Sigmoid colon (tissue), 7 donors: ENCODE measurements around the gene DSCAML1. TPM values are rescaled to one million over a fixed set of nuclear protein-coding genes. Genes with fewer than 3 reads are reported as not detected.
A peak's percentile ranks its signal among the peaks of the same experiment; 100 is the strongest.

Experiments used
- DNase-seq: peaks from one replicate; pipeline ENCODE4 v3.0.0-alpha.2; 2019
- H3K27ac ChIP-seq, 4 donors: fragments of 200-600 bp; sonication (generic); one replicate each; pipeline ENCODE4 v1.5.1; 2016 to 2019; ENCODE audit warnings: mild to moderate bottlenecking in 1 of 4
- H3K27me3 ChIP-seq, 3 donors: fragments of 200-600 bp; sonication (generic); one replicate each; pipeline ENCODE4 v1.5.1; 2019; ENCODE audit warnings: mild to moderate bottlenecking in 1 of 3
- H3K36me3 ChIP-seq, 4 donors: fragments of 200-600 bp; sonication (generic); one replicate each; pipeline ENCODE4 v1.5.1; 2016 to 2019
- H3K4me1 ChIP-seq, 4 donors: fragments of 200-600 bp; sonication (generic); one replicate each; pipeline ENCODE4 v1.5.1; 2017 to 2019
- H3K4me3 ChIP-seq, 4 donors: fragments of 200-600 bp; sonication (generic); one replicate each; pipeline ENCODE4 v1.5.1; 2017 to 2019; ENCODE audit warnings: mild to moderate bottlenecking in 2 of 4, moderate library complexity in 1 of 4
- H3K9me3 ChIP-seq, 4 donors: fragments of 200-600 bp in 3 of 4; sonication (generic) in 3 of 4; one replicate each; pipeline versions ENCODE4 v1.5.1 to v1.6.1; 2013 to 2019
- EP300 ChIP-seq, 4 donors: sonication (generic); formaldehyde crosslinking; IDR thresholded peaks; one replicate each; pipeline ENCODE4 v1.6.1; 2017; ENCODE audit warnings: antibody characterized with exemption in 4 of 4
- POLR2A ChIP-seq, 2 donors: fragments of 450-650 bp; IDR thresholded peaks; one replicate each; pipeline ENCODE4 v1.6.1; 2016; ENCODE audit warnings: antibody characterized with exemption in 2 of 2, mild to moderate bottlenecking in 2 of 2, moderate library complexity in 2 of 2
- POLR2AphosphoS5 ChIP-seq, 4 donors: sonication (generic); formaldehyde crosslinking; IDR thresholded peaks; one replicate each; pipeline ENCODE4 v1.6.1; 2017; ENCODE audit warnings: antibody characterized with exemption in 4 of 4
- WGBS, 2 donors: extraction: QIAGEN DNeasy Blood & Tissue Kit; methylation state at CpG; one replicate each; pipeline ENCODE4 v1.1.7; 2013; 5-methylcytosine and 5-hydroxymethylcytosine counted together
- intact Hi-C: fragments of 100-400 bp; cut with DNase I; formaldehyde crosslinking; loops from one replicate; pipeline ENCODE4 v1.15.1; 2023
- polyA plus RNA-seq, 3 donors: library from polyadenylated mRNA; stranded (reverse); fragments of 200-250 nt; gene quantifications; one replicate each; pipeline ENCODE4 v1.2.3, GENCODE V29; 2013
- total RNA-seq, 4 donors: library from RNA; depleted of rRNA; stranded (reverse); fragments of >200 nt; gene quantifications; one replicate each; pipeline ENCODE4 v1.1.0, GENCODE V29; 2016
- TF ChIP-seq, protein P1 (sequence below), 4 experiments: fragments of 450-650 bp in 3 of 4; fragments of 200-600 bp in 1 of 4; IDR thresholded peaks; one replicate each; pipeline ENCODE4 v1.5.1; 2016 to 2019; ENCODE audit warnings: antibody characterized with exemption in 4 of 4, mild to moderate bottlenecking in 3 of 4, moderate library complexity in 2 of 4
- donor health status: healthy with polysubstance abuse.
- donor health status: Bipolar disorder and iron deficiency.
- donor health status: healthy.

The DSCAML1 gene
- total and polyA plus RNA-seq, 7 donors = under 0.01 to 7.5 (median 1.2) TPM

DNA sequence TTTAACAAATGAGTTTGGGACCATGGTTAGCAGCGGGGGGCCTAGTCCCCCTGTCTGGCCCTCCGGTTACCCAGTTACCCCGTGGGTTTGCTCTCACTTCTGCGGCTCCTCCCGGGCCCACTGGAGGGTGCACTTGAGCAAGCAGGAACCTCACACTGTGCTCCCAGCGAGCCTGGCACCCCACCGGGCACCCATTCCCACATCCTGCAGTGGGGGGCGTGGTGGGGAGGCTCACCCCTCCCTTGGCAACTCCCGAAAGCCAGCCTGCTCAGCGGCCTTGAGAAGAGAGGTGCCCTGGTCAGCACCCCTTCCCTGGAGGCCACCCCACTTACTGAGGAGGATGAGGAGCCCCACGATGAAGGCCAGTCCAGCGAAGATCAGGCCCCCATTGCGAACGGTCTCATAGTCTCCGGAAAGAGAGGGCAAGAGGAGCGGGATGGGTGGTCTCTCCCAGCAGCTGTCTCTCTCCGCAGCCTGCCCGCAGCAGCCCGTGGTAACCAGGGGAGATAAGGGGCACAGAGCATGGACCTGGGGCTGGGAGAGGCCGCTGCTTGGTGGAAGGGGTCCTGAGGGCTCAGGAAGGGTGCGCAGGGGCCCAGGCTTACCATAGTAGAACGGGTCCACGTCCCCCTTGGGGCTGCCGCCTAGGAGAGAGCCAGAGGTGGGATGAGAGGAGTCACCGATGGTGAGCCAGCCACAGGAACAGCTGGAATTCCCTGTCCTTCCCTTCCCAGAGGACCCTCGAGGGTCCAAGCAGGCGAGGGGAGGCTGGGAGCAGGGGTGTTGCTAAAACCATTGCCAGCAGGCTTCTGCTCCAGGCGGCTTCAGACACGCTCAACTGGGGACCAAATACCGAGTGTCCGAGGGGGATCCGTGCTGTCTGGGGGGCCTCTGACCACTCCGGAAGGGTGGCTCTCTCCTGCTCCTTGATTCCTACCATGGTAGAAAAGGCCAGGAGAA lies 25.3 kb upstream of the DSCAML1 start:
- no peaks in the 10 kb centered on the region for H3K9me3 ChIP-seq
- intact Hi-C loops = no loop called here
- peaks cover 0 to 37% (median 25%) of the 10 kb centered on the region in 4 donors for H3K4me1 ChIP-seq
- H3K4me3 ChIP-seq = no peak overlapping the region
- peak; percentile 73 for DNase-seq
- peak overlapping the region in 2 of 4 donors; percentile 11 to 68 for H3K27ac ChIP-seq
- 59 to 70% methylated on average over 33 of the region's 33 CpGs for WGBS, 2 donors
- no peaks in the 10 kb centered on the region for H3K36me3 ChIP-seq
- TF ChIP-seq POLR2AphosphoS5 (IDR thresholded peaks at IDR 0.05) (no peak), POLR2A (IDR thresholded peaks at IDR 0.05) (no peak), EP300 (IDR thresholded peaks at IDR 0.05) (no peak)
- TF ChIP-seq, protein P1, sequence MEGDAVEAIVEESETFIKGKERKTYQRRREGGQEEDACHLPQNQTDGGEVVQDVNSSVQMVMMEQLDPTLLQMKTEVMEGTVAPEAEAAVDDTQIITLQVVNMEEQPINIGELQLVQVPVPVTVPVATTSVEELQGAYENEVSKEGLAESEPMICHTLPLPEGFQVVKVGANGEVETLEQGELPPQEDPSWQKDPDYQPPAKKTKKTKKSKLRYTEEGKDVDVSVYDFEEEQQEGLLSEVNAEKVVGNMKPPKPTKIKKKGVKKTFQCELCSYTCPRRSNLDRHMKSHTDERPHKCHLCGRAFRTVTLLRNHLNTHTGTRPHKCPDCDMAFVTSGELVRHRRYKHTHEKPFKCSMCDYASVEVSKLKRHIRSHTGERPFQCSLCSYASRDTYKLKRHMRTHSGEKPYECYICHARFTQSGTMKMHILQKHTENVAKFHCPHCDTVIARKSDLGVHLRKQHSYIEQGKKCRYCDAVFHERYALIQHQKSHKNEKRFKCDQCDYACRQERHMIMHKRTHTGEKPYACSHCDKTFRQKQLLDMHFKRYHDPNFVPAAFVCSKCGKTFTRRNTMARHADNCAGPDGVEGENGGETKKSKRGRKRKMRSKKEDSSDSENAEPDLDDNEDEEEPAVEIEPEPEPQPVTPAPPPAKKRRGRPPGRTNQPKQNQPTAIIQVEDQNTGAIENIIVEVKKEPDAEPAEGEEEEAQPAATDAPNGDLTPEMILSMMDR (IDR thresholded peaks at IDR 0.05) = peak in 2 of 4 experiments; percentile 14 to 46
- H3K27me3 ChIP-seq = no peaks in the 10 kb centered on the region

DNA sequence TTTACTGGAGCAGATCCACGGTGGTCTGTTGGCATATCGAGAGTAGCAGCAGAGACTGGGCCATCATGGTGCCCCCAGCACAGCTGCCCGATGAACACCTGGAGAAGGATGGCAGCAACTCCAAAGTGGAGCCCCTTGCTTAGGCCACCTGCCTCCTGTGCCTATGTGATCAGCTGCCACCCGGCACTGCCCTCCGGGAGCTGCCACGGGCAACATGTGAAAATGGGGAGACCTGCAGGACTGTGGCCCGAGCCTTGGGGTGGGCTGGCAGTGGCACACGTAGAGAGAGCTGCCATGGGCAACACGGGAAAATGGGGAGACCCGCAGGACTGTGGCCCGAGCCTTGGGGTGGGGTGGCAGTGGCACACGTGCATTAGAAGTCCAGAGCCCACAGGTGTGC lies 24.4 kb upstream of the DSCAML1 start:
- intact Hi-C loops = no loop called here
- peak; percentile 60 for DNase-seq
- 85 to 86% methylated on average over 12 of the region's 12 CpGs for WGBS, 2 donors
- Histone ChIP-seq H3K9me3 (no peaks in the 10 kb centered on the region), H3K36me3 (no peaks in the 10 kb centered on the region), H3K27me3 (no peaks in the 10 kb centered on the region), H3K27ac (no peak overlapping the region), H3K4me1 (peaks cover 0 to 46% (median 32%) of the 10 kb centered on the region in 4 donors), H3K4me3 (no peak overlapping the region)
- no peak for TF ChIP-seq EP300 (IDR thresholded peaks at IDR 0.05)
- TF ChIP-seq, protein P1 (IDR thresholded peaks at IDR 0.05) = no peak

DNA sequence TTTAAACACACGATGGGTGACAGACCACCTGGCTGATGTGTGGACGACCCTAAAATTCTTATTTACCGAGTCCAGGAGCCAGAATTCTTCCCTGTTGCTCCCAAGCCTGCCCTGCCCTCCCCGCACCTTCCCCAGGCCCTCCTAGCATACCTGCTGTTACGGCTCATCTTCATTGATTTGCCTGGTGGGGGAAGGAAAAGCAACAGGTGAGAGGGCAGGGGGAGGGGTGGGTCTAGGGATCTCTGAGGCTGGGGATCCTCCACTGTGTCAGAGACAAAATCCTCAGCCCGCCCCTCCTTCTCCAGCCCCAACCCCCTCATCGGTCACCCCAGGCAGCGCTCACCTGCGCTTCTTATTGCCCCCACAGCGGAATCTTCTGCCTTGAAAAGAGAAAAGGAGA lies 23.5 kb upstream of the DSCAML1 start:
- Histone ChIP-seq H3K36me3 (no peaks in the 10 kb centered on the region), H3K4me1 (peaks cover 0 to 50% (median 33%) of the 10 kb centered on the region in 4 donors), H3K4me3 (no peak overlapping the region), H3K9me3 (no peaks in the 10 kb centered on the region), H3K27ac (no peak overlapping the region), H3K27me3 (no peaks in the 10 kb centered on the region)
- WGBS, 2 donors = 90 to 93% methylated on average over 10 of the region's 10 CpGs
- TF ChIP-seq, protein P1 (IDR thresholded peaks at IDR 0.05) = no peak
- no peak for DNase-seq
- intact Hi-C loops = no loop called here

DNA sequence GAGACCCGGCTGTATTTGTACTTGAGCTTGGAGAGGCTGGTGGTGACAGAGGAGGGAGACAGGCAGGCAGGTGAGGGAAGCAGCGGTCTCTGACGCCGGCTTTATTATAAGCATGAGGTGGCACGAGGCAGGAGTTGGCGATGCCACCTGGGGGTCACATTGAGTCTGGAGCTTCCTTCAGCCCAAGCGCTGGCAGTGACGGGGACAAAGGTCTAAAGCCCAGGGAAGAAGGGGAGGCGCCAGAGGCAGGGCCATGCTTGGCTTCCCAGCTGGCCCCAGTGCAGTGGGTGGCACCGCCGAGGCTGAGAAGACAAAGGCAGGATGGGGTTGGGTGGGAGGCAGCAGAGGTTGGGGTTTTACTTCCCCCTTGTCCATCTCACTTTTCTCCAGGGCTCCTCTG lies 23.1 kb upstream of the DSCAML1 start:
- TF ChIP-seq EP300 (IDR thresholded peaks at IDR 0.05) (no peak), POLR2AphosphoS5 (IDR thresholded peaks at IDR 0.05) (no peak), POLR2A (IDR thresholded peaks at IDR 0.05) (no peak)
- TF ChIP-seq, protein P1 (IDR thresholded peaks at IDR 0.05) = no peak
- 21 to 66% methylated on average over 11 of the region's 11 CpGs for WGBS, 2 donors
- Histone ChIP-seq H3K4me3 (no peak overlapping the region), H3K4me1 (peaks cover 0 to 50% (median 34%) of the 10 kb centered on the region in 4 donors), H3K27ac (no peak overlapping the region), H3K9me3 (no peaks in the 10 kb centered on the region), H3K36me3 (no peaks in the 10 kb centered on the region), H3K27me3 (no peaks in the 10 kb centered on the region)
- DNase-seq = no peak
- intact Hi-C loops = no loop called here
